K562 (cell line): ENCODE results near the gene ODAM. TPM values are rescaled to one million over a fixed set of nuclear protein-coding genes. Genes with fewer than 3 reads are reported as not detected.

Experiments
- ATAC-seq: fragments of 200-7000 bp; cut with Tn5 transposase; 3 replicates; pipeline ENCODE4 v1.9.1; 2020; ENCODE audit warnings: moderate library complexity
- BruUV-seq: library from RNA; stranded (reverse); fragments of 400-500 nt; replicated peaks from 2 replicates; lab custom pipeline; 2021; lab: Mats Ljungman, UMichigan
- CTCF ChIA-PET: fragments of 300-600 bp; formaldehyde crosslinking; extraction: SDS; loops from one replicate; lab custom pipeline; 2021; ENCODE audit warnings: low intra/inter-chr PET ratio; lab: Yijun Ruan, JAX
- POLR2A ChIA-PET: fragments of 300-600, 350-650 bp; sonication (Branson Sonifier 250); formaldehyde crosslinking; extraction: SDS; loops from one replicate; lab custom pipeline; 2021; ENCODE audit warnings: antibody characterized with exemption, inconsistent platforms; lab: Yijun Ruan, JAX
- DNase-seq, 4 experiments: peaks; one replicate each; pipeline versions ENCODE4 v3.0.0 to v3.0.0-alpha.2; 2011 to 2018; ENCODE audit warnings: low spot score in 3 of 4, mixed read lengths in 3 of 4; ENCODE audit errors: extremely low read depth in 1 of 4
- FAIRE-seq: peaks from 2 replicates; lab custom pipeline; 2011; peaks lifted over from hg19 to GRCh38; lab: Jason Lieb, UNC
- H2AFZ ChIP-seq: 2 replicates; pipeline ENCODE4 v1.6.0; 2011; ENCODE audit warnings: low read depth, low read length, control low read depth, inconsistent platforms
- H3K27ac ChIP-seq: fragments of 200-600 bp; 3 replicates; pipeline ENCODE4 v1.8.0; 2011; ENCODE audit warnings: low read depth, mild to moderate bottlenecking, control low read depth, inconsistent platforms, low read length, moderate library complexity, mixed read lengths; ENCODE audit errors: extremely low read depth
- H3K27me3 ChIP-seq, 2 experiments: fragments of 300-600 bp in 1 of 2; 2 replicates in 1 of 2; 3 replicates in 1 of 2; pipeline versions ENCODE4 v1.6.0 to v1.8.0; 2011; ENCODE audit warnings: inconsistent platforms in 2 of 2, low read length in 2 of 2, mild to moderate bottlenecking in 1 of 2, mixed read lengths in 1 of 2, moderate library complexity in 1 of 2; ENCODE audit not compliant: control insufficient read depth in 2 of 2, insufficient read depth in 2 of 2
- H3K36me3 ChIP-seq: fragments of 300-600 bp; 3 replicates; pipeline ENCODE4 v1.8.0; 2011; ENCODE audit warnings: mild to moderate bottlenecking, low read length, inconsistent platforms; ENCODE audit not compliant: control insufficient read depth, insufficient read depth
- H3K4me1 ChIP-seq, 2 experiments: fragments of 200-600 bp in 1 of 2; replicated peaks in 1 of 2; 2 replicates in 1 of 2; 3 replicates in 1 of 2; pipeline versions ENCODE4 v1.5.1 to v1.8.0; 2011; ENCODE audit warnings: inconsistent platforms in 2 of 2, low read length in 2 of 2, mild to moderate bottlenecking in 1 of 2, mixed read lengths in 1 of 2, moderate library complexity in 1 of 2; ENCODE audit not compliant: control insufficient read depth in 2 of 2, insufficient read depth in 2 of 2
- H3K4me2 ChIP-seq: 2 replicates; pipeline ENCODE4 v1.6.1; 2011; ENCODE audit warnings: low read length, control low read depth, inconsistent platforms, mixed read lengths; ENCODE audit not compliant: insufficient read depth
- H3K4me3 ChIP-seq: fragments of 200-600 bp; sonication (generic), shearing (Covaris generic); 2 replicates; pipeline ENCODE4 v1.5.1; 2016; ENCODE audit warnings: control low read depth, inconsistent platforms
- H3K79me2 ChIP-seq: fragments of 200-600 bp; 3 replicates; pipeline ENCODE4 v1.8.0; 2011; ENCODE audit warnings: low read length, inconsistent platforms; ENCODE audit not compliant: control insufficient read depth, insufficient read depth
- H3K9ac ChIP-seq, 2 experiments: 2 replicates each; pipeline versions ENCODE4 v1.6.0 to v1.6.1; 2011; ENCODE audit warnings: low read depth in 2 of 2, low read length in 2 of 2, control low read depth in 1 of 2, inconsistent platforms in 1 of 2, mild to moderate bottlenecking in 1 of 2, mixed read lengths in 1 of 2; ENCODE audit not compliant: insufficient read depth in 1 of 2
- H3K9me1 ChIP-seq: one replicate; pipeline ENCODE4 v1.6.0; 2011; ENCODE audit warnings: inconsistent platforms, mild to moderate bottlenecking, low read length, moderate library complexity; ENCODE audit not compliant: control insufficient read depth, insufficient read depth
- H3K9me3 ChIP-seq: replicated peaks from 2 replicates; pipeline ENCODE4 v1.5.1; 2011; ENCODE audit warnings: low read depth, low read length, inconsistent platforms; ENCODE audit not compliant: control insufficient read depth, insufficient read depth
- H4K20me1 ChIP-seq: replicated peaks from 2 replicates; pipeline ENCODE4 v1.6.1; 2011; ENCODE audit warnings: low read length, inconsistent platforms, mixed read lengths; ENCODE audit not compliant: control insufficient read depth, insufficient read depth
- FOXP1 ChIP-seq: sonication (generic); formaldehyde crosslinking; IDR thresholded peaks from 2 replicates; pipeline ENCODE4 v1.8.0; 2022; ENCODE audit warnings: mild to moderate bottlenecking, missing genetic modification reagents
- KAT7 ChIP-seq: sonication (generic); formaldehyde crosslinking; IDR thresholded peaks from 2 replicates; pipeline ENCODE4 v1.8.0; 2022; ENCODE audit warnings: missing genetic modification reagents, mild to moderate bottlenecking, borderline replicate concordance
- NCOA1 ChIP-seq: fragments of 450-650 bp; IDR thresholded peaks from 2 replicates; pipeline ENCODE4 v1.6.1; 2016; ENCODE audit warnings: low read depth
- POLR3A ChIP-seq: IDR thresholded peaks from 2 replicates; pipeline ENCODE4 v1.6.1; 2011; ENCODE audit warnings: borderline replicate concordance, mild to moderate bottlenecking, moderate library complexity; ENCODE audit not compliant: insufficient read length, insufficient read depth; ENCODE audit errors: extremely low read depth
- POLR3G ChIP-seq: IDR thresholded peaks from 2 replicates; pipeline ENCODE4 v1.6.1; 2011; ENCODE audit not compliant: insufficient read length, insufficient replicate concordance; ENCODE audit errors: extremely low read depth
- RNF219 ChIP-seq: fragments of 250-450 bp; sonication (Bioruptor Pico); IDR thresholded peaks from 2 replicates; pipeline ENCODE4 v1.5.0; 2022; ENCODE audit warnings: mild to moderate bottlenecking
- VEZF1 ChIP-seq: fragments of 200-800 bp; sonication (Bioruptor generic); IDR thresholded peaks from 2 replicates; pipeline ENCODE4 v1.6.1; 2017; ENCODE audit warnings: missing genetic modification characterization, missing compliant biosample characterization
- ZNF395 ChIP-seq: fragments of 200-800 bp; sonication (Bioruptor generic); IDR thresholded peaks from 2 replicates; pipeline ENCODE4 v1.6.1; 2017; ENCODE audit warnings: missing genetic modification characterization, missing compliant biosample characterization
- ZNF644 ChIP-seq: fragments of 200-800 bp; sonication (Bioruptor generic); IDR thresholded peaks from 2 replicates; pipeline ENCODE4 v1.6.1; 2016; ENCODE audit warnings: low read depth, missing genetic modification characterization, missing compliant biosample characterization
- WGBS: fragments of 100-300 bp; shearing (Covaris generic); methylation state at CpG from one replicate; pipeline ENCODE4 v1.1.6; 2016; ENCODE audit warnings: low coverage, mixed read lengths; ENCODE audit not compliant: insufficient coverage; ENCODE audit errors: missing lambda C conversion rate; 5-methylcytosine and 5-hydroxymethylcytosine counted together
- in situ Hi-C: fragments of 300-500 bp; cut with MboI; formaldehyde crosslinking; loops from 4 replicates; pipeline ENCODE4 v1.15.0; 2018; ENCODE audit warnings: inconsistent platforms, mixed read lengths
- intact Hi-C: fragments of 100-400 bp; cut with micrococcal nuclease; formaldehyde crosslinking; loops from 2 replicates; pipeline ENCODE4 v1.14.2; 2022
- polyA plus RNA-seq, 8 experiments: library from polyadenylated mRNA; depleted of rRNA in 4 of 8; stranded (reverse) in 5 of 8; unstranded in 3 of 8; fragments of >200 nt; fragmentation: Nextera tagmentation in 2 of 8; fragmentation: Illumina TruSeq in 1 of 8; extraction: Ambion mirVana in 2 of 8; extraction: Trizol in 1 of 8; gene quantifications; 2 replicates each; pipeline versions ENCODE4 v1.2.1 to v1.2.3, GENCODE V29; 2011 to 2014; ENCODE audit warnings: inconsistent platforms in 1 of 8, missing spikeins in 1 of 8
- total RNA-seq, 7 experiments: library from RNA; depleted of rRNA in 6 of 7; stranded (reverse); fragments of >200 nt in 6 of 7; fragmentation: Illumina TruSeq in 2 of 7; extraction: Trizol in 2 of 7; gene quantifications; 2 replicates each; pipeline versions ENCODE4 v1.2.1 to v1.2.3, GENCODE V29; 2011 to 2021; ENCODE audit warnings: low replicate concordance in 1 of 7

The ODAM gene
- total and polyA plus RNA-seq, 9 of the 15 experiments (the other 6 are each of a cell fraction or from before 2014, with no cell fraction given), result not detected

- POLR2A ChIA-PET, result no interaction called here
- ATAC-seq (no peak), DNase-seq (no peak), FAIRE-seq (no peak)
- H2AFZ ChIP-seq, result no peak overlapping the region
- CTCF ChIA-PET, result no interaction called here
- H3K4me2 ChIP-seq, result no peak overlapping the region
- in situ Hi-C loops (no loop called here), intact Hi-C loops (no loop called here)
- WGBS, result 3% methylated on average over 3 of the region's 3 CpGs
- no peaks in the 10 kb centered on the region for H3K9me3 ChIP-seq
- no peaks in the 10 kb centered on the region for H4K20me1 ChIP-seq
- TF ChIP-seq ZNF395 (CRISPR knock-in tag), result no peak
- TF ChIP-seq RNF219, result no peak
- TF ChIP-seq NCOA1, result no peak
- no peak for TF ChIP-seq POLR3G
- no peak for TF ChIP-seq ZNF644 (tag)
- no peak for TF ChIP-seq POLR3A
- TF ChIP-seq VEZF1, result no peak
- TF ChIP-seq KAT7 (CRISPR knock-in tag), result no peak
- TF ChIP-seq FOXP1 (CRISPR knock-in tag), result no peak
- no peak overlapping the region for H3K4me3 ChIP-seq
- no peaks in the 10 kb centered on the region for H3K4me1 ChIP-seq
- no peaks in the 10 kb centered on the region for H3K79me2 ChIP-seq
- no peak overlapping the region for H3K27ac ChIP-seq
- no peaks in the 10 kb centered on the region for H3K27me3 ChIP-seq
- H3K9me1 ChIP-seq, result no peaks in the 10 kb centered on the region
- H3K36me3 ChIP-seq, result no peaks in the 10 kb centered on the region
- H3K9ac ChIP-seq, result no peak overlapping the region
- BruUV-seq, result no TSS peak
These were observed 44.3 kb upstream of the ODAM start for GRCh38 chr4:70151271-70151670.
